Pons (tissue), 1 donor: ENCODE results near the gene KRTAP4-6.
A peak's percentile ranks its signal among the peaks of the same experiment; 100 is the strongest.
"Not testable (repeated sequence)": the region's sequence is repeated elsewhere in the genome, so short reads cannot be mapped to it uniquely, and the experiment has no call there.

Source experiments
- DNase-seq: peaks from one replicate; pipeline ENCODE4 v3.0.0-alpha.2; 2016; ENCODE audit warnings: low spot score

Gene KRTAP4-6

DNA sequence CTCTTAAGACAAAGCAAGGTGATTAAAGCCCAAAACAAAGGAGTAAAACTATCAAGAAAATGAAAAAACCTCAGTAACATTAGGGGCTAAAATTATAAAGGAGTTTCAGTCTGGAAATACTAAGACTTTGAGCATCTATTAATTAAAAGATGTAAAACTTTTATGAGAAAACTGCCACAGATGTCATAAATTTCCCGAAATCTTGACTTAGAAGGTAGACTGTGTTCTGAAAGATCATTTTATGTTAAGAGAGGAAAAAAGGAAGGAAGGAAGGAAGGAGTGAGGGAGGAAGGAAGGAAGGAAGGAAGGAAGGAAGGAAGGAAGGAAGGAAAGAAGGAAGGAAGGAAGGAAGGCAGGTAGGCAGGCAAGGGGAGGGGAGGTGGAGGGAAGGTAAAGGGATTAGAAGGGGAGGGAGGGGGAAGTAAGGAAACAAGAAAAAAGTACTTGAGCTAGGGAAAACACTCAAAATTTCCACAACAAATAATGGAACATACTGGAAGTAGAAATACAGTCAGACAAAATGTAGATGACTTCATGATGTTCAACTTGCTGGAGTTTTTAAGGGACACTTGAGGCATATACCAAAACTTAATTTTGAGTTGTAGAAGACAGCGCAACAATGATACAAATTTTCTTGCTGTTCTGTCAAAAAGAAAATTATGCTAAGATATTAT lies 7.3 kb upstream of the KRTAP4-6 start:
- no peak for DNase-seq

DNA sequence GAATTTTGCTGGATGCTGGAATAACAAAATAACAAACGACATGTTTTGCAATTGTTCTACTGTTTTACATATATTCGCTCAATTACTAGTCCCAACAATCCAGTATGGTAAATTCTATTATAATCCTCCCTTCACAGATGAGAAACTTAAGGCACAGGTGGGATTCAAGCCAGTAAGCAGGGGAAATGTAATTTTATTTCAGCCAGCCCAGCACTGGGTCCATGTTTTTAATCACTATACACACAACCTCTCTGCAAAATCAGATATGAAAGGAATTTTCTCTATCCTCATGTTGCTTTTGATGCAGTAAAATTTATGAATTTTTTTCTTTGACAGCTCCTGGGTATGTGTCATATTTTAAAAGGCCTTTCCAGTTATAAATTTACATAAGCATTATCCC lies 4.9 kb upstream of the KRTAP4-6 start:
- no peak for DNase-seq

DNA sequence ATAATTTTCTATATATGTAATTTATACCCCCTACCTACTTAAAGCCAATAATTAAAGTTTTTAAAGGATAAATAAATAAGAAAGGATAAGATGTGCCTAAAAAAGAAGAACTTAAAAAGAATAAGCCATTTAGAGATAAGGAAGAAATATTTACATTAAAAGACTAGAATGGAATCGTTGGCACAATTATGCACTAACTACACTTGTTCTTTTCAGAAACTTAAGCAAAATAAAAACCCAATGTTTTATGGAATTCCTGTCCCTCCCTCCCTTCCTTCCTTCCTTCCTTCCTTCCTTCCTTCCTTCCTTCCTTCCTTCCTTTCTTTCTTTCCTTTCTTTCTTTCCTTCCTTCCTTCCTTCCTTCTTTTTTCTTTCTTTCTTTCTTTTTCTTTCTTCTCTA lies 4.5 kb upstream of the KRTAP4-6 start:
- no peak for DNase-seq

DNA sequence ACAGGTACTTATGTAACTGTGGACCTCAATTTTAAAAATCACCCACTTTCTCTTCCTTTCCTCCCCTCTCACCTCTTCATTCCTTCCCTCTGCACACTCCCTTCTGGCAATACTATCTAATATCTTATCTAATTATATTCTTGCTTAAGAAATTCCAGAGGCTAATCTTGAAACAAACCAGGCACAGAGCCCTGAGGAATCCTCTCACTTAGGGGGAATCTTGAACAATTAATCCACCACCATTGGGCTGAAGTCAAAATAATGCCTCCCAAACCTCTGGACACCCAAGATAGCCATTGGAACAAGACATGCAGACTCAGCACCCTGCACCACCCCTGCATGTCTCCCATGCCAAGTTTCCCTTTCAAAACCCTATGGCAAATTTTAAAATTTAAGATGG lies 1.0 kb upstream of the KRTAP4-6 start:
- DNase-seq: no peak

DNA sequence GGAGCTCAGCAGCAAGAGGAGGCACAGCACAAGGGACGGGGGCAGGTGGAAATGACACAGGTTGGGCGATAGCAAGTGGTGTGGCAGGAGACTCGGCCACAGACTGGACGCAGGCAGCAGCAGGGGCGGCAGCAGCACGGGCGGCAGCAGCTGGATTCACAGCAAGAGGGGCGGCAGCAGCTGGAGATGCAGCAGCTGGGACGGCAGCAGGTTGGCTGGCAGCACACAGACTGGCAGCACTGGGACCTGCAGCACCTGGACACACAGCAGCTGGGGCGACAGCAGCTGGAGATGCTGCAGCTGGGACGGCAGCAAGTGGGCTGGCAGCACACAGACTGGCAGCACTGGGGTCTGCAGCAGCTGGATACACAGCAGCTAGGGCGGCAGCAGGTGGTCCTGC lies 479 bp downstream of the KRTAP4-6 start:
- not testable (repeated sequence) for DNase-seq

DNA sequence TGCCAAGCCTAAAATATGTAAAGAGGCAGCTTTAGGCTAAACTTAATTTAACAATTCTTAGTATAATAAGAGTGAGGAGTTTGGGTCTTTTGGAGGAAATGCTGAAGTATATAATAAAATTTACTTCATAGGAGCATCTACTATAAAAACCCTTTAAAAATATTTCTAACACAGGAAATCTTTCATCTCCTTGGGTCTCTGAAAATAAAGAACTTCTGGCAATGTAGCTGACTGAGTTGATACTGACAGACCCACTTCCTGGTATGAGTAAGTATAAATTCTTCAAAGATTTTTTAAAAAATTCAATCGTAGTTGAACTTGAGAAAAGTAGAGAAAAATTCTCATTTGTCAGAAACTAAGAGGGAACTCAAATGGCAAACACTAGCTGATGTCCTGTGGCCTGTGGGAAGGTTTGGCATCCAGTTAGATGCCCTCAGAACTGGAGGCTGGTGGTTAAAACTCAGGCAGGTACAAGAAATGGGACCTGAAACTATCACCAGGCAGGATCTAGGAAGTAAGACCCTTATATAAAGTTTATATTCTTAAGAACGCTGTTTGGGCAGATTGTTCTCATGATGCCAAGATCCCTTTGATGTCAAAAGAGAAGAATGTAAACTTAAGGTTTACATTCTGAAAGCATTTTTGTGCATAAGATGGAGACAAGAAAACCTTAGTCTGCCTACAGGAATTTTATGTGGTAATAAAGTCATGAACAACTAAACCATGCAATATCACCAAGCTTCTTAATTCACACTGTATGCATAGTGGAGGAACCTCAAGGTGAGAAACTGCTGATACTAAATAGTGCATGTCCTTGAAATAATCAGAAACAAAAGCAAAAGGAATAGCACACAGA lies 6.2 kb downstream of the KRTAP4-6 start:
- DNase-seq: no peak

DNA sequence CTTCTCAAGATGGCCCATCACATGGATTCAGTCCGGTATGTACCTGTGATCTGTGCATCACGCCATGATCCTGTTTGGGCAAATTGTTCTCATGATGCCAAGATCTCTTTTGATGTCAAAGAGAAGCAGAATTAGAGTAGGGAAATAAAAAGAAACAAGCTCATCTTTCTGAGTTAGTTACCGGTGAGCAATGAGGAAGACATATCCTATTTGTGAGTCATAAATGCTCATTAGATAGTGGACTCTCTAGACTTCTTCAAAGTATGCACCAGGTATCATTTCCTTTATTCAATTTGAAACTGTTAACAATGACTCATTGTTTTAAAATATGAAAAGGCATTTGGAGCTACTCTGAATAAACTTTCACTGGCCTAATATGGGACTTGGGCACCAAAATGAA lies 8.4 kb downstream of the KRTAP4-6 start:
- DNase-seq: no peak

DNA sequence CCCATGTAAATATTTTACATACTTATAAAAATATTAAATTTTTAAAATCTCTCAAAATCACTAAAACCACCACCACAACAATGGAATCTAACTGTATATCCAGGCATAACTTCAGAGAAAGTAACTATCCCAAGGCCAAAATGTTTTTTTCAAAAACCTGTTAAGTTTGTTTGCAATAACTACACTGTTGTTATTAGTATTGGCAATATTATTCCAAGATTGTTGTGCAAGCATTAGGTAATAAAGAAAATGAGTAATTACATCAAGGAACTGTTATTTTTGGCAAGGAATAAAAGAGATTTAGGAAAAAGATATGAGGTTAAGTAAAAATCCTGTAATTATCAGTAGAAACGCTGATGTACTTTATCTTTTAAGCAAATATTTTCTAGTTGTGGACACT lies 13.0 kb downstream of the KRTAP4-6 start:
- no peak for DNase-seq

DNA sequence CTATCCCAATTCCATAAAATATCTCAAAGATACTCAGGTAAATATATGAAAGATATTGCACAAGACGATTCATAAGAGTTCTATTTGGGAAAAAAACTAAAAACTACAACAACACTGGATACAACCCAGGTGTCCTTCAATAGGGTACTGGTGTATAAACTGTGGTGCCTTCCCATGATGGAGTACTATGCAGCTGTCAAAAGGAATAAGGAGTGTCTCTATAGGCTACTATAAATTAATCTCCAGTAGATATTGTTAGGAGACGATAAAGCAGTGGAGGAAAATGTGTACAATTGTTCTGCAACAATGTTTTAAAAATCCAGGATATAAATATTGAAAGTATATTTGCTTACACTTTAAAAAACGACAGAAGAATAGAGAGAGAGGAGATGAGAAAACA lies 13.9 kb downstream of the KRTAP4-6 start:
- no peak for DNase-seq

DNA sequence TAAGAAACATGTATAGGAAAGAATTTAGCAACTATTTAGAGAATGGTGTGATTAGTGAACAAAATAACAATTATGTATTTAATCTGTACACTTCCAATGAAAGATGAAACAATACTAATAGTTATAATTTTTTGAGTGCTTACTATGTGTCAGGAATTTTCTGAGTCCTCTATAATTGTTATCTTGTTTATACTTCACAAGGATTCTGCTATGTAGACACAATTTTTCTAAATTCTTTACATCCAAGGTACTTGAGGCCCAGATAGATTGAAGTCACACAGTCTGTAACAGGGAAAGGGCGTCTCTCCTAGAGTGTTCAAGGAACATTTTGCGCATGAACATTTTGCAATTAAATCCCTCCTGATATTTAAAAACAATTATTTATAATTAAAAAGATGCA lies 15.3 kb downstream of the KRTAP4-6 start:
- no peak for DNase-seq

DNA sequence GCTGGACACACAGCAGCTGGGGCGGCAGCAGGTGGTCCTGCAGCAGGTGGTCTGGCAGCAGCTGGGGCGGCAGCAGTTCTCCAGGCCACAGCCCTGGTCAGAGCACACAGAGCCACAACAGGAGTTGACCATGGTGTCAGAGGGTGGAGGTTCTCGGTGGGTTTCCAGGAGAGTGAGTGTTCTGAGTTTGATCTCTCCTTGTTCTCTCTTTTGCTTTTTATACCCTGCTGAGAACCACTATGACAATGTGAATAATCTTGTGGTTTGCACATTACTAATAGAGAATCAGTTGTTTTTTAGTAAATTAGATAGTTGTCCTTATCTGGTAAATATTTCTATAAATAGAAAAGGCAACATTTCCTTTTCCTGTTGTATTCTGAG lies 16.4 kb downstream of the KRTAP4-6 start, which contains the start of gene KRTAP4-12:
Gene KRTAP4-12, minus strand, starts transcription at position 192 of the 381 bp plus-strand sequence. Its CDS starts 60 bp downstream, at position 132.
- DNase-seq: not testable (repeated sequence)

DNA sequence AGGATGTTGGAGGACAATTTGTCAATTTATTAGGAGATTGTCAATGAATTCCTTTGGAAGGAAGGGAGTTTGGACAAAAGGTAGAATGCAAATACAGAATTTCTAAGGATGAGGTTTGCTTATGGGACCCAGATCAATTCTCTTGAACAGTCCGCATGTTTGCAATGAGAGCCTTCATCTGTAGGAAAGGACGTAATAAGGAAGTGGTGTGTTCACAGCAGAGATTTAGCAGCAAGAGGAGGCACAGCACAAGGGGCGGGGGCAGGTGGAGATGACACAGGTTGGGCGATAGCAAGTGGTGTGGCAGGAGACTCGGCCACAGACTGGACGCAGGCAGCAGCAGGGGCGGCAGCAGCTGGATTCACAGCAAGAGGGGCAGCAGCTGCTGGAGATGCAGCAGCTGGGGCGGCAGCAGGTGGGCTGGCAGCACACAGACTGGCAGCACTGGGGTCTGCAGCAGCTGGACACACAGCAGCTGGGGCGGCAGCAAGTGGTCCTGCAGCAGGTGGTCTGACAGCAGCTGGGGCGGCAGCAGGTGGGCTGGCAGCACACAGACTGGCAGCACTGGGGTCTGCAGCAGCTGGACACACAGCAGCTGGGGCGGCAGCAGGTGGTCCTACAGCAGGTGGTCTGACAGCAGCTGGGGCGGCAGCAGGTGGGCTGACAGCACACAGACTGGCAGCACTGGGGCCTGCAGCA lies 16.9 kb downstream of the KRTAP4-6 start:
- not testable (repeated sequence) for DNase-seq

DNA sequence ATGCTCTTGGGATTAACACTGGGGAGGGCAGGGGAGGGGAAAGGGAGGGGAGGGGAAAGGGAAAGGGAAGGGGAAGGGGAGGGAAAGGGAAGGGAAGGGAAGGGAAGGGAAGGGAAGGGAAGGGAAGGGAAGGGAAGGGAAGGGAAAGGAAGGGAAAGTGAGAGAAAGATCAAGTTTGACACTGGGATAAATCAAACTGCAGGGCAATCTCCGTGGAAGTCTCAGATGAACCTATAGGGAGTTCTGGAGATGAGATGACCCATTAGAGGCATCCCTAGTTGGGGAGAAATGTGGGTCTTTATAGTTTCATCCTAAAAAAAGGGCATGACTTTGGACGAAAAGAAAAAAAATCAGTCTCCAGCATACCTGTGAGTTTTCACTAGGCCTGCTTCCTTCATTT lies 18.6 kb downstream of the KRTAP4-6 start:
- no peak for DNase-seq

DNA sequence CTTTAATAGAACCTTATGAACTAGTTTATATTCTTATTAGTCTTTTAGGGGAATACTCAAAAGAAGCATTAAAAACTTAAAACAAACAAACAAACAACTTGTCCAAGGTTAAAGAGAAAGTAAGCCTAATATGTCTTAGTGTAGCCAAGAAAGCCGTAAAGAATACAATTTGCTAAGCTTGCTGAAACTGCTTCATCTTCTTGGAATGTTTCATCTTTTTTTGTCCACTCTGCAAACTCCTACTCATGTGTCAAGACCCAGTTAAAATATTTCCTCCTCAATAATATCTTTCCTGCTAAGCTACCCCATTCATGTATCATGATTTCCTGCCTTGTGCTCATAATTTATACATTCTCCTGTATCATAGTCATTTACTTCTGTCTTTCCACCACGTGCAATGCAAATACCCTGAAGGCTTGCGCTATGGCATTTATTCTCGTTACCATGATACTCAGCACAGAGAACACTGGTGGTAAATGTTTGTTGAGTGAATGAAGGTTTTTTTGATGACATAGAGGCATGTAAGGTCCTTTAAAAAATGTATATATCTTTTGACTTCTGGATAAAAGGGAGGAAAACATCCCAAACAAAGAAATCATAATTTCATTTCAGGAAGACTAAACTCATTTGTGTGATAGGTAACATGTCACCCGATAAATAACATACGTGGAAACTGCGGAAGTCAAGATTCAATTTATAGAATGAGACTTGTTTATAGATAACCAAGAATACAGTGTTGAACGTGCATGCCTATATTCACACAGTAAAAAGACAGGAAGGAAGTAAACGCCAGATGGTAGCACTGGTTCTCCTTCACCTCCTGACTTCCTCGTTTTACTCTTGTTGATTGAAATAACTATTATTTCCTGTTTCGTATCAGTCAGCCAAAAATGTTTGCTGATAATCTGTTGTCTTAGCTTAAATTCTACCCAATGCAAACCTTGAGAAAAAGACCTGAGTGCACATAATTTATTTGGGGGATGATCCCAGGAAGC lies 20.4 kb downstream of the KRTAP4-6 start:
- peak; percentile 25 for DNase-seq

DNA sequence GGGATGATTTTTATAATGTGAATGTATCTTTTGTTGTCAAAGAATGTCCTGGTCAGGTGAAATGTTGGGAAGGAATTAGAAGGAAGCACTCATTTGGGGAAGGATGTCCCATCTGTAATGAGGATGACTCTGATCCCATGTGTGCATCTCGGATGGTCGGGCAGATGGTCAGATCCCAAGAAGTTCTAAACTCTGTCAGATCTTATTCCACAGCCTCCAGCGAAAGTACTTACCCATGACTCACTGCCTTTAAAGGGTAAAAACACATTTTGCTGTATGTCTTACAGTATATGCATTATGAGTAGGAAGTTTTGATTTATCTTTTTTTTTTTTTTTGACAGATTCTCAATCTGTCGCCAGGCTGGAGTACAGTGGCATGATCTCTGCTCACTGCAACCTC lies 21.6 kb downstream of the KRTAP4-6 start:
- no peak for DNase-seq

DNA sequence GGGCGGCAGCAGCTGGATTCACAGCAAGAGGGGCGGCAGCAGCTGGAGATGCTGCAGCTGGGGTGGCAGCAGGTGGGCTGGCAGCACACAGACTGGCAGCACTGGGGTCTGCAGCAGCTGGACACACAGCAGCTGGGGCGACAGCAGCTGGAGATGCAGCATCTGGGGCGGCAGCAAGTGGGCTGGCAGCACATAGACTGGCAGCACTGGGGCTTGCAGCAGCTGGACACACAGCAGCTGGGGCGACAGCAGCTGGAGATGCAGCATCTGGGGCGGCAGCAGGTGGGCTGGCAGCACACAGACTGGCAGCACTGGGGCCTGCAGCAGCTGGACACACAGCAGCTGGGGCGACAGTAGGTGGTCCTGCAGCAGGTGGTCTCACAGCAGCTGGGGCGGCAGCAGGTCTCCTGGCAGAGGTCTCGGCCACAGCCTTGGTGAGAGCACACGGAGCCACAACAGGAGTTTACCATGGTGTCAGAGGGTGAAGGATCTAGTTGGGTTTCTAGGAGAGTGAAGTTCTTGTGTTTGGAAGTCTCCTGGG lies 22.4 kb downstream of the KRTAP4-6 start, which contains the start of gene KRTAP4-11:
Gene KRTAP4-11, minus strand, starts transcription at position 528 of the 541 bp plus-strand sequence. Its CDS starts 58 bp downstream, at position 470.
- not testable (repeated sequence) for DNase-seq

DNA sequence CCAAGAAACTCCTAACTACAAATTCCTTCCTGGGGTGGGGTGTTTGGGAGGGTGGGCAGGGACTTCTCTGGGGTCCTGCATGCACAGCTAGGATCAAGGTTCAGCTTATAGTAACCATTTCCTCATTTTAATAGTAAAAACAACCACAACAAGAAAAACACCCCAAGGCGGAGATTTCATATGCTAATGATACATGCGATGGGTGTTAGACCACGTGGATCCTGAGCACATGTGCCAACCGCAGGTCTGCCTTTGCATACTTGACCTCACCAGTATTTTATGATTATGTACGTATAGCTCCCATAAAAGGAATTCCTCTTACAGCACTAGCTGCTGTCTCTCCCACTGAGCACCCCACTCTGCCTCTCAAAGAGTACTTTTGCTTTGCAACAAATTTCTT lies 24.0 kb downstream of the KRTAP4-6 start:
- DNase-seq: no peak

DNA sequence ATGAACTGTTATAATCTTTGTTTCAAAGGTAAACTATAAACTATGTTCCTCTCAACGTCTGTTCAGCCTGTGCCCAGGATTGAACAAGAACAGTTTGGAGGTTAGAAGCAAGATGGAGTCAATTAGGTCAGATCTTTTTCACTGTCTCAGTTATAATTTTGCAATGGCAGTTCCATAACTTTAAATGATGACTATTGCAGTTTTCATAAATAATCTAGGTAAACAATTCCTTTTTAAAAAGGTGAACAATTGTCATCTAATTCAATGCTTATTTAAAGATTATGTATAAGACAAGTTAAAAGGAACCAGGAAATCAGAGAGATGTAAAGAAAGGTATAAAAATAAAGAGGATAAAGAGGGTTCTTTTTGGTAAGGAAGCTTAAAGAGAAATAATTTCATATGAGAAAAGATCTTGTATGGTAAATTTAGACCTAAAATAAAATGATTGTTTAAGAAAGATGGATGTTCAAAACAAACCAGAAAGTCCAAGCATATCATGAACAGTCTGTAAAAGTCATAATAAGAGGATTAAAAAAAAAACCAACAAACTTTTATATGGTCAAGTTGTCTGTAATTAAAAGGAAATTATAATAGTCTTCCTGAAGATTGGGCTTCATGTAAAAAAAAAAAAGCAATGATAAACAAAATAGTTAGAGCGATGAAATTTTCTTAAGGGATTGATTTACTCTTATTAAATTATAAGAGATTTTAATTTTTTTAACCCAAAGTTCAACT lies 29.0 kb downstream of the KRTAP4-6 start:
- DNase-seq: no peak

DNA sequence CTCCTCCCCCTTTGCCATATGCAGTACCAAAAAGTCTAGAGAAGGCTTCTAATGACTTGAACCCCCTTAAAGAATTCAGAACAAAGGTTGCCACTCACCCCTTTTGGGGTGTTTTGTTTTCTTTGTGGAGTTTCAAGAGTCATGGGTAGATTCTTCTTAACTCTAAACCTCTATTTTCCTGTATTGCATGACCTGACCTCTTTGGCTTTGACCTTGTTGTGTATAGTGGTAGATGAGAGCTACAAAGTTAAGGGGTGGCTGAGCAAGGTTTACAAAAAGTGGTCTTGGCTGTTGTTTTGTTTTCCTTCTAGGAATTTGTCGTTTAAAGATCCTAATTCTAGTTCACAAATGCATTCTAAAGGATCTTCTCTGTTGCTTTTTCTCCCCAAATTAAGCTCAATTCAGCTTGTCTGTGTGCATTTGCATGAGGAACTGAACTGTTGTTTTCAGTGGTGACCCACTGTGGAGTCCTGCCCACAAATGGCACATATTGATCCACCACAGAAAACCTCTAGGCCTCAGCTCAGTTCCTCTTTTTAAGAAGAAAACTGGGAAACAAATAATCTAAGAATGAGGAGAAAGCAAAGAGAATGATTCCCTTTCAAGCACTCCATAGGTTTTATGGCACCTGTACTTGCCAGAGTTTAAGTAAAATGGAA lies 31.5 kb downstream of the KRTAP4-6 start:
- not testable (repeated sequence) for DNase-seq

DNA sequence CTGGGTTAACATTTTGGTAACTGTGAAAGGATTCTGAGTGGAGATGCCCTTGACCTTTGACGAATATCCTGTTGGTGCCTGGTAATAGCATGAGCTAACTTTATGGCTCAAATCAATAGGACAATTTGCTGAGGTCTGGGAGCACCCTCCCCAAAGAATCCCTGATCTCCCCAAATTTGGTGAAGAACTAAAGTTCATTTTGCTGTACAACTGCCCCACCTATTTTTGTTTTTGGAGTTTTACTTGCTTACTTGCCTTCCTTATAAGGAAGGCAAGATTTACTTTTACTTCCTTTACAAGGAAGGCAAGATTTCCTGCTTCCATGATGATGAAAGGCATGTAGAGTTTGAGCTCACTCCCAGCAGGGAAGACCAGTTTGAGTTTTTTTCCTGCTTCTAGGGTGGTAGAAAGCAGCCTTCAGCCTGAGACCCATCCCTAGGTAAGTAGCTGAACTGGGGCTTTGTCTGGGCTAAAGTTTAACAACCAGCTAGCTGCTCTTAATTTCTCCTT lies 32.3 kb downstream of the KRTAP4-6 start:
- DNase-seq: no peak
